Aorta (tissue), 5 donors: ENCODE results near the gene ZFP90. TPM values are rescaled to one million over a fixed set of nuclear protein-coding genes. Genes with fewer than 3 reads are reported as not detected.

Source experiments
- ATAC-seq: fragments of 200-7000 bp; cut with Tn5 transposase; one replicate; pipeline ENCODE4 v1.9.1; 2022; ENCODE audit warnings: moderate library complexity; ENCODE audit not compliant: low FRiP score
- DNase-seq, 2 donors: peaks; one replicate each; pipeline ENCODE4 v3.0.0-alpha.2; 2020
- H3K27ac ChIP-seq, 2 donors: one replicate each; pipeline ENCODE4 v1.5.1; 2013; ENCODE audit warnings: low read length in 2 of 2, mild to moderate bottlenecking in 2 of 2, moderate library complexity in 2 of 2, control low read depth in 1 of 2, inconsistent platforms in 1 of 2, low read depth in 1 of 2
- H3K27me3 ChIP-seq, 2 donors: one replicate each; pipeline ENCODE4 v1.6.1; 2013; ENCODE audit warnings: control low read depth in 1 of 2, low read length in 1 of 2, mild to moderate bottlenecking in 1 of 2, moderate library complexity in 1 of 2; ENCODE audit not compliant: insufficient read depth in 2 of 2, control insufficient read depth in 1 of 2
- H3K36me3 ChIP-seq, 2 donors: one replicate each; pipeline ENCODE4 v1.6.1; 2013; ENCODE audit warnings: control low read depth in 1 of 2, low read length in 1 of 2, mild to moderate bottlenecking in 1 of 2; ENCODE audit not compliant: insufficient read depth in 2 of 2, control insufficient read depth in 1 of 2
- H3K4me1 ChIP-seq, 2 donors: one replicate each; pipeline ENCODE4 v1.6.1; 2013; ENCODE audit warnings: low read length in 2 of 2, control low read depth in 1 of 2, mild to moderate bottlenecking in 1 of 2, moderate library complexity in 1 of 2; ENCODE audit not compliant: insufficient read depth in 2 of 2, control insufficient read depth in 1 of 2
- H3K4me3 ChIP-seq, 2 donors: one replicate each; pipeline ENCODE4 v1.5.1; 2013; ENCODE audit warnings: low read length in 2 of 2, control low read depth in 1 of 2, mild to moderate bottlenecking in 1 of 2
- H3K9me3 ChIP-seq: one replicate; pipeline ENCODE4 v1.6.1; 2013; ENCODE audit warnings: mild to moderate bottlenecking, low read length; ENCODE audit not compliant: control insufficient read depth
- WGBS, 2 donors: extraction: QIAGEN DNeasy Blood & Tissue Kit; methylation state at CpG; one replicate each; pipeline ENCODE4 v1.1.7; 2013; 5-methylcytosine and 5-hydroxymethylcytosine counted together
- intact Hi-C, 2 donors: fragments of 100-400 bp; cut with DNase I; formaldehyde crosslinking; loops; one replicate each; pipeline versions ENCODE4 v1.14.2 to v1.15.0; 2022
- long read RNA-seq, 2 donors: library from polyadenylated mRNA; unstranded; transcript quantifications; one replicate each; pipeline ENCODE4 v2.0.0, GENCODE V29; 2020 to 2021
- polyA plus RNA-seq, 2 donors: library from polyadenylated mRNA; stranded (reverse); fragments of 200-250 nt; gene quantifications; one replicate each; pipeline ENCODE4 v1.2.3, GENCODE V29; 2013
- total RNA-seq, 2 donors: library from RNA; stranded (reverse); fragmentation: NEBNext Ultra II Directional; extraction: Animal tissue kit (Norgen Biotek cat#: 25700); gene quantifications; one replicate each; pipeline ENCODE4 v1.2.1, GENCODE V29; 2021
- donor health status: healthy with polysubstance abuse.
- donor health status: Bipolar disorder and iron deficiency.
- donor health status: DM: no; HTN: no; CAD: no.
- donor health status: DM: no; HTN: no; CAD: no.
- donor health status: DM: yes; HTN: yes; CAD: no.

Gene ZFP90
- total RNA-seq (10 to 100 TPM; 17.1 to 31.0 TPM), polyA plus RNA-seq (10 to 100 TPM in 1 of 2 donors, 1 to 10 TPM in 1; 7.9 to 13.0 TPM)
- long read RNA-seq, donor 1, full-length matches to known transcripts = 8 of 16 reads
- long read RNA-seq, donor 1, partial matches to known transcripts = 1 of 16 reads
- long read RNA-seq, donor 1, other reads (novel, unspliced or antisense) = 7 of 16 reads
- long read RNA-seq, donor 2, full-length matches to known transcripts = 3 of 9 reads
- long read RNA-seq, donor 2, partial matches to known transcripts = 1 of 9 reads
- long read RNA-seq, donor 2, other reads (novel, unspliced or antisense) = 5 of 9 reads

GRCh38 chr16:68538880-68539701, at the start of gene ZFP90:
Gene ZFP90 (plus strand): TSS chr16:68539291. CDS start chr16:68539793, 502 bp downstream.
- DNase-seq (peak; percentile 94 to 96), ATAC-seq (peak; percentile 98)
- no peaks in the 10 kb centered on the region for H3K27me3 ChIP-seq
- peaks cover 1% of the 10 kb centered on the region for H3K9me3 ChIP-seq
- intact Hi-C loops = loop anchor here in 1 of 2 donors (10.0 kb wide), 1 partner anchor 306 kb away; the partner anchor contains the start of gene TANGO6
- peak within 1 kb of the TSS; percentile 87 to 89 for H3K4me3 ChIP-seq
- 0 to 1% methylated on average over 48 to 71 of the region's 71 CpGs for WGBS, 2 donors
- no peaks in the 10 kb centered on the region for H3K4me1 ChIP-seq
- no peaks in the 10 kb centered on the region for H3K36me3 ChIP-seq
- H3K27ac ChIP-seq = peak within 1 kb of the TSS in 1 of 2 donors; percentile 41

DNA sequence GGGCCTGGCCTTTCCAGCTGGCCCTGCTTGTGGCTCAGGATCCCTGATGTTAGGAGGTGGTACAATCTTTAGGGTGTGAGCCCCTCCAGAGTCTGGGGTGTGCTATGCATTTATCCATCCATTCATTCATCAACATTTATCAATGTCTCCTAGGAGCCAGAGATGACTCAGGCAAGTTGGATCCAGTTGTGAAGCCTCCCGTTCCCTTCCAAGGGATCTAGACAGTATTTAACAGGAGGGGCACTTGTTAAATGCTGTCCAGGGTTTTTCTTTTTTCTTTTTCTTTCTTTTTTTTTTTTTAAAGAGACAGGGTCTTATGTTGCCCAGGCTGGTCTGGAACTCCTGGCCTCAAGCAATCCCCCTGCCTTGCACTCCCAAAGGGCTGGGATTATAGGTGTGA, 48.7 kb upstream of the ZFP90 start:
- Histone ChIP-seq H3K27ac (no peak overlapping the region), H3K4me1 (no peaks in the 10 kb centered on the region), H3K27me3 (no peaks in the 10 kb centered on the region), H3K36me3 (no peaks in the 10 kb centered on the region), H3K9me3 (no peaks in the 10 kb centered on the region), H3K4me3 (no peak overlapping the region)
- no peak for DNase-seq
- ATAC-seq = no peak
- intact Hi-C loops = no loop called here
- WGBS, 2 donors = 78 to 82% methylated on average over 1 of the region's 1 CpG

- no peaks in the 10 kb centered on the region for H3K9me3 ChIP-seq
- no peaks in the 10 kb centered on the region for H3K36me3 ChIP-seq
- intact Hi-C loops = no loop called here
- H3K4me1 ChIP-seq = no peaks in the 10 kb centered on the region
- WGBS, 2 donors = 43 to 46% methylated on average over 13 of the region's 13 CpGs
- peak in 1 of 2 donors; percentile 33 for DNase-seq
- no peak for ATAC-seq
- H3K27me3 ChIP-seq = no peaks in the 10 kb centered on the region
- no peak overlapping the region for H3K27ac ChIP-seq
- no peak overlapping the region for H3K4me3 ChIP-seq
Measured at GRCh38 chr16:68490829-68491575, 48.1 kb upstream of the ZFP90 start.

- no peaks in the 10 kb centered on the region for H3K9me3 ChIP-seq
- H3K36me3 ChIP-seq = no peaks in the 10 kb centered on the region
- H3K27ac ChIP-seq = no peak overlapping the region
- intact Hi-C loops = no loop called here
- H3K27me3 ChIP-seq = no peaks in the 10 kb centered on the region
- H3K4me3 ChIP-seq = no peak overlapping the region
- 80 to 85% methylated on average over 14 of the region's 14 CpGs for WGBS, 2 donors
- ATAC-seq = no peak
- peak in 1 of 2 donors; percentile 58 for DNase-seq
- no peaks in the 10 kb centered on the region for H3K4me1 ChIP-seq
Measured at GRCh38 chr16:68491576-68491950, 47.5 kb upstream of the ZFP90 start.

DNA sequence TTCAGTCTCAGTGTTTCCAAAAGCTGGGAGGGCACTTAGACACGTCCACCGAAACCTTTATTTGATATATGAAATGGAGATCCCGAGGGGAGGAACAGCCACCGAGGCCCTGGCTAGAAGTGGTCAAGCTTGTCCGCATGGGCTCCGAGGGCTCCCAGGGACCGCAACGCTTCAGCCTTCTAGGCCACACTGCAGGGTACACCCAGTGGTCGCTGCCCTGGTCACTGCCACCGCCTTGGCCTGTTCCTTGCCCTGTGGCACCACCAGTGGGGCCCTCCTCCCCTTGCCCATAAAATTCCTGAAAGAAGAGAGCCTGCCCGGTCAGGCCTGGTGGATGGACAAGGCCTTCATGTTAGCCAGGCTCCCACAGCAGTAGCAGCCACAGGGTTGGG, 46.9 kb upstream of the ZFP90 start:
- no peak for ATAC-seq
- Histone ChIP-seq H3K4me1 (no peaks in the 10 kb centered on the region), H3K4me3 (no peak overlapping the region), H3K27ac (no peak overlapping the region), H3K27me3 (no peaks in the 10 kb centered on the region), H3K36me3 (no peaks in the 10 kb centered on the region), H3K9me3 (no peaks in the 10 kb centered on the region)
- 86 to 88% methylated on average over 11 of the region's 11 CpGs for WGBS, 2 donors
- intact Hi-C loops = no loop called here
- peak in 1 of 2 donors; percentile 75 for DNase-seq

GRCh38 chr16:68492543-68493411, 46.3 kb upstream of the ZFP90 start:
- Histone ChIP-seq H3K4me3 (no peak overlapping the region), H3K9me3 (no peaks in the 10 kb centered on the region), H3K27me3 (no peaks in the 10 kb centered on the region), H3K4me1 (no peaks in the 10 kb centered on the region), H3K36me3 (no peaks in the 10 kb centered on the region), H3K27ac (no peak overlapping the region)
- ATAC-seq = no peak
- peak in 1 of 2 donors; percentile 49 for DNase-seq
- intact Hi-C loops = no loop called here
- 74 to 75% methylated on average over 6 of the region's 6 CpGs for WGBS, 2 donors

- H3K4me3 ChIP-seq = no peak overlapping the region
- H3K27me3 ChIP-seq = no peaks in the 10 kb centered on the region
- no peaks in the 10 kb centered on the region for H3K9me3 ChIP-seq
- H3K27ac ChIP-seq = no peak overlapping the region
- H3K36me3 ChIP-seq = no peaks in the 10 kb centered on the region
- intact Hi-C loops = no loop called here
- DNase-seq = peak in 1 of 2 donors; percentile 61
- 89 to 94% methylated on average over 4 to 5 of the region's 5 CpGs for WGBS, 2 donors
- no peaks in the 10 kb centered on the region for H3K4me1 ChIP-seq
- peak; percentile 15 for ATAC-seq
Measured at GRCh38 chr16:68493412-68494070, 45.5 kb upstream of the ZFP90 start.
